IPS DF 4.7 (cell line): ENCODE data around the gene S100B.

Source experiments
- DNase-seq: peaks from one replicate; pipeline ENCODE4 v3.0.0-alpha.2; 2013; ENCODE audit warnings: low spot score; ENCODE audit errors: extremely low read depth

S100B gene

GRCh38 chr21:46561445-46562090 is 43.3 kb downstream of the S100B start:
- DNase-seq: no peak

DNA sequence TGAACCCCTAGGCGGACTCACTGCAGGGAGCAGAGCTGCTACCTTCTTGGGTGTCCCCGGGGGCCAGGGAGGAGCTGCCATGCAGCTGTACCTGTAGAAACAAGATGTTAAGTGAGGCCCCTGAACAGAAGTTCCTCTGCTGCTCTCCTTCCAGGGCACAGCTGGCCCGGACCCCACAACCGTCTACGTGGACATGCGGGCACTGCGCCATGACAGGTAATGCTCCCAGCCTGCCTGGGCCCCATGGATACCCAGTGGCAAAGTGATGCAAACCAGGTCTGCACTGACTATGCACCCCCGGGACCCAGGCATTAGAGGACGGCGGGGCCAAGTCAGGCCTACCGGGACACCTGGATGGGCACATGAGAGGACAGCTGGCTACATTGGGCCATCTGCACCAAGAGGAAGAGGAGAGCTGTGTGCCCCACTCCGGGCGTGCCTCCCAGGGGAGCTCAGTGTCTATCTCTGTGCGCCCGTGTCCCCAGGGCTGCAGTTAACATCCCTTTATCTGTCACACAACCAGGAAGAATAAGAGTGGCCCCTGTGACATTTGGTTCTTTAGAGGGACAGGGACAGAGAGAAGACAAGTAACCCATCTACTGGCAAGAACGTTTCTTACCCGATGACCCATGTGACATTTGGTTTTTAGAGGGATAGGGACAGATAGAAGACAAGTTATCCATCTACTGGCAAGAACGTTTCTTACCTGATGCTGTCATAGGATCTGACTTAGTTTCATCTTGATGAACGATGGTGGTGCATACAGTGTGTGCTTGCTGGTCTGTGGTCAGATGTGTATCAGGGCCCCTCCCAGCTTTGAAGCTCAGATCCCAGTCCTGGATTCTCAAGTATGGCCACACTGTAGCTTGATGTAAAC is 44.1 kb downstream of the S100B start:
- no peak for DNase-seq

DNA sequence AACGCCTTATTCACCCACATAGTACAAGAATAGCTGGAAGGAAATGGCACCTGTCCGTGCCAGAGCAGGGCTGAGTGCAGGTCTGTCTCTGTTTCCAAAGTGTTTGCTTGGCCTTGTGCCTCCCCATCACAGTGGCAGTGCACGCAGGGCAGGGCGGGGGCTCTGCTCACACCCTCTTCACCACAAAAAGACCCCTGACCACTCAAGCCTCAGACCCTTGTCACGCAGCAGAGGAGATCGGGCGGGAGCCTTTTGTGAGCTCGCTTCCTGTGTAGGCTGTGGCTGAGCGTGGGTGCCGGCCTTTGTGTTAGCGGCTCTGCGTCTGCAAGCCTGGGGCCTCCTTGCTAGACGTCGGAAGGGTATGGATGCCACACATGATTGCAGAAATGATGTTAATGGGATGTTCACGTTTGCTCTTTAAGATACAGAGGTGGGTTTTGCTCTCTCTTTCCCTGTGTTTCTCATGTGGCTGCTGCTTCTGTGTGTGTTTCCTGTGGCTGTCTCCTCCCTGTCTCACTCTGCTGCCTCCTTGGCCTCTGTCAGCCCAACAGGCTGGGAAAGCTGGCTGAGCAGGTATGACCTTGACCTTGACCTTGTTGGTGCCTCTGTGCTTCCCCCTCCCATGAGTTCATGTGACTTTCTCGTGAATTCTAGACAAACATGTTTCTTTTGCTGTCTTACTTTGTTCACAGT is 45.4 kb downstream of the S100B start:
- DNase-seq: no peak

DNA sequence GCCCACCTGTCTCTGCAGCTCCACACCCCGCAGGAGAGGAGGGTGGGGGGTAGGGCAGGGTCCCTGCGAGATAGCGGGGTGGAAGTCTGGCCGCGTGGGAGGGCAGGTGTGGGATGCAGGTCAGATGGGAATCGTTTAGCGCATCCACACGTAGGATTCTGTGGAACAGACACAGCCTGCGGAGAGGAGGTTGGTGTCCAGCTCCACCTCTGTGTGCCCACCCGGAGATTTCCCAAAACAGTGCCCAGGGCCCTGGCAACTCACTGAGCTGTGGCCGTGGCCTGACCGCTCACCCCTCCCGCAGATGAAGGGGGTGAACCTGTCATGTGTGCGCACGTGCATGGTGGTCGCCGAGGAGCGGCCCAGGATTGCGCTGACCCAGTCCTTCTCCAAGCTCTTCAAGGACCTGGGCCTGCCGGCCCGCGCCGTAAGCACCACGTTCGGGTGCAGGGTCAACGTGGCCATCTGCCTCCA is 46.9 kb downstream of the S100B start:
- DNase-seq: no peak

GRCh38 chr21:46557469-46557868 is 47.4 kb downstream of the S100B start:
- no peak for DNase-seq

- no peak for DNase-seq
Measured at GRCh38 chr21:46556802-46557201, 48.1 kb downstream of the S100B start.

DNA sequence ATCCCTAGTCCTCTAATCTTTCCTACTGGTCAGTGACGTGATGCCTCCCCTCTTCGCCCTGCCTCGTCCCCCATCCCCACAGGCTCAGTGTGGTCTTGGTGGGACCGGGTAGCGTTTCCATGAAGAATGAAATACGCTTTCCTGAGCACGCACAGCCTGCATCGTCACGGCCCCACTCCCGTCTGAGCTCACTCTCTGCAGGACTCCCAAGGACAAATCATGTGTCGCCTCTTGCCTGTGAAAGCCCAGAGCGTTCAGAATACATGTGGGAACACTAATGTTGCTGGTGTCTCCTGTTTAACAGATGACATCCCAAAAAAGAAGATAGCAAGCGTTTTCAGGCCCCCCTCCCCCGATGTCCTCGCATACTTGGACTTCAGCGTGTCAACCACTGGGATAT is 49.2 kb downstream of the S100B start:
- no peak for DNase-seq

DNA sequence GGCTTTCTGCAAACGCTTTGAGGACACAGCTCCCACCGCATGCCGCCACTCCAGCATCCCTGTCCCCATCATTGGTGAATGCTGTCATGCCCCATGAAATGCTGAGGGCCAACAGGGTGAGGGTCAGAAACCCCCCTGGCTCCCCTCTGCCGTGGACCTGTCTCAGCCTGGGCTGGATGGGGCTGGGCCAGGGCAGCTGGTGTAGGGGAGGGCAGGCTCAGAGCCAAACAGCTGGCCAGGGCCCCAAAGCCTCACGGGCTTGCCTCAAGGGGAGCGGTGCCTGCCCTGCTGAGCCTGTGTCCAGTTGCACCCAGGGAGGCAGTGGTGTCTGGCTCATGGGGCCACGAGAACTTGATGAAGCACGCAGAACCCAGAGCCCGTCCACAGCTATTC is 49.7 kb downstream of the S100B start:
- DNase-seq: no peak

- no peak for DNase-seq
Measured at GRCh38 chr21:46554431-46555224, 50.3 kb downstream of the S100B start.

DNA sequence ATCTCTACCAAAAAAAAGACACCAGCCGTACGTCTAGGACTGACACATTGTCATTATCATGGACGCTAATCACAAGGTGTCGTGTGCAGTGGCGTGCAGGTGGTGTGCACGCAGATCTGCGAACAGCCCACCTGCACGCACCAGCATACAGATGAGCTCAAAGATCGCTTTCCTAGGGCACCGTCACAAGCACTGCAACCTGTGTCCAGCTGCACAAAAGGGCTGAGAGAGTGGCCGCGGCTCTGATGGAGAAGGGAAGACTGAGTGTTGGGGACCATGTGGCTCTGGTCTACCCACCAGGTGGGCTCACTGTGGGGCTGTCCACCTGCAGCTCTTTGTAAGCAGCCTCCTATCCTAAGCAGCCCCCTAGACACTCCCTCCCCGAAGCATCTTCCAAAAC is 50.9 kb downstream of the S100B start:
- DNase-seq: no peak

GRCh38 chr21:46552865-46553379 is 52.0 kb downstream of the S100B start:
- DNase-seq: no peak

- DNase-seq: no peak
Measured at GRCh38 chr21:46552274-46552673, 52.6 kb downstream of the S100B start.

DNA sequence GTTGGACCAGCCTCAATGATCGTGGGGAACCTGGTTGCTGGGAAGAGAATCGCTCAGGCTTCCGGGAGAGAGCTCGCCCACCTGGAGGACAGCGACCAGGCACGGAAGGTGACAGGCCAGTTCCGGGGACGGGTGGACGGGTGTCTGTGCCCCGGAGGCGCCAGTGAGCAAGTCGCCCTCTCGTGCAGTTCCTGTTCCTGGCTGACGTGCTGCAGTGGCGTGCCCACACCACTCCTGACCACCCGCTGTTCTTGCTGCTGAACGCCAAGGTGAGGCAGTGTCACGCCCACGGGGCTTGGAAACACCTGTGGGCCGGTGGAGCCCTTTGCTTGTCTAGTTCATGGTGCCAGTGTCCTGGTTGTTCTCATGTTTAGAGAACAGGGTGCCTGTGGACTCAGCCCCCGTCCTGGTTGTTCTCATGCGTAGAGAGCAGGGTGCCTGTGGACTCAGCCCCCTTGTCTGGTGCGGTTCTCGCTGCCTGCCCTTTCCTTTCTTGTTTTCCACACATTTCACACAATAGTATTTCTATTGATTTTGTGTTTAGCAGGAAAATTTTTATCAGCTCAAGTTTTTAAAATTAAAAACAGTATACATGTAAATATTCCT is 53.1 kb downstream of the S100B start:
- DNase-seq: no peak

DNA sequence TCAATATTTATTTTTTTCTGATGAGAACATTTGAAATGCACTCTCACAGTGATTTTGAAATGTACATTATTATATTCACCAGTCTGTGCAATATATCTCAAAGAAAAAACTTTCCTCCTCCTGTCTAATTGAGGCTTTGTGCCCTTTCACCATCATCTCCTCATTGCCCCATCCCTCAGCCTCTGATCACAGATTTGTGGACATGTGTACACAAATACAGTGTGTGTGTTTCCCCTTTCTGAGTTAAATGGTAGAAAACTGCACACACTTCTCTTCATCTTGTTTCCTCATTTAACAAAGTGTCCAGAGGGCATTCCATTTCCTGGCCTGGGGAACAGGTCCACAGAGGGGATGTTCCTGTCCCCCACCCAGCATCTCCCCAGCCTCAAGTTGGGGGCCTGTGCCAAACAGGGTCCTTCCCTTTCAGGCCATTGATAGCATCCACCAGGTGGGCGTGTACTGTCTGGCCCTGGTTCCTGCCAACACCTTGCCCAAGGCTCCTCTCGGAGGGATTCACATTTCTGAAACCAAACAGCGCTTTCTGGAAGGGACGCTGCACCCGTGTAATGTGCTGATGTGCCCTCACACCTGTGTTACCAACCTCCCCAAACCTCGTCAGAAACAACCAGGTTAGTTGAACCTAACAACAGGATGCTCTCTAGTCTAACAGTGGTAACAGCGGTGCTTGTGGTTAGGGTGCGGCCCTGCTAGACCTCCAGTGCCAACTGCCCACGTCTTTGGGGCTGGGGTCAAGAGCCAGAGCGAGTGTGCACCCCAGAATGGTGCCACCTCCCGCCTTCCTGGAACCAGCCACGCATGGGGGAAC is 54.6 kb downstream of the S100B start:
- no peak for DNase-seq

GRCh38 chr21:46549650-46550049 is 55.2 kb downstream of the S100B start:
- no peak for DNase-seq
